ENCODE measurements around the gene ESR1. TPM values are rescaled to one million over a fixed set of nuclear protein-coding genes. Genes with fewer than 3 reads are reported as not detected.

ESR1 gene
- total and polyA plus RNA-seq, 4 experiments from 2014 or later = 0.67 to 6.8 (median 2.4) TPM

- peaks cover 0 to 9% (median 2%) of the 10 kb centered on the region in 4 donors for H3K4me1 Mint-ChIP-seq
- intact Hi-C loops (cut with micrococcal nuclease) = no loop called here
- DNase-seq = no peak
- peaks cover 40 to 44% of the 10 kb centered on the region in 2 donors for H3K36me3 Mint-ChIP-seq
- H3K9me3 Mint-ChIP-seq = peaks cover 0 to 4% (median 0%) of the 10 kb centered on the region in 8 donors
- Histone ChIP-seq H3K4me1 (ENCODE audit: insufficient read depth, low read length) (no peaks in the 10 kb centered on the region), H3K9me3 (ENCODE audit: control insufficient read depth in 1 of 2, low read length in 2 of 2) (no peaks in the 10 kb centered on the region), H3K27ac (ENCODE audit: low read depth, low read length) (no peak overlapping the region), H3K27me3 (ENCODE audit: insufficient read depth, low read length) (no peaks in the 10 kb centered on the region), H3K36me3 (ENCODE audit: insufficient read depth, low read length) (peaks cover 36% of the 10 kb centered on the region), H3K4me3 (ENCODE audit: low read length in 2 of 2) (no peak overlapping the region)
- H3K4me3 Mint-ChIP-seq = no peak overlapping the region
- ChIA-PET CTCF (ENCODE audit: partially characterized antibody) (interaction anchor here (1.2 kb wide), 1 partner anchor 19 kb away, joined by 3 read pairs; no protein-coding TSS in a partner anchor), POLR2A (ENCODE audit: partially characterized antibody) (interaction anchor here (0.9 to 2.1 kb wide), 3 partner anchors 67 to 428 kb away, joined by 3 to 5 read pairs (median 3); no protein-coding TSS in a partner anchor)
- peak overlapping the region in 2 of 7 donors; percentile 1 to 71 for H3K27ac Mint-ChIP-seq
- no peaks in the 10 kb centered on the region for H3K27me3 Mint-ChIP-seq
Observed at GRCh38 chr6:152118224-152118623, 310.7 kb downstream of the ESR1 start.

GRCh38 chr6:152118678-152119077 lies 311.2 kb downstream of the ESR1 start:
- intact Hi-C loops (cut with micrococcal nuclease) = no loop called here
- Histone ChIP-seq H3K27me3 (ENCODE audit: insufficient read depth, low read length) (no peaks in the 10 kb centered on the region), H3K9me3 (ENCODE audit: control insufficient read depth in 1 of 2, low read length in 2 of 2) (no peaks in the 10 kb centered on the region), H3K4me3 (ENCODE audit: low read length in 2 of 2) (no peak overlapping the region), H3K36me3 (ENCODE audit: insufficient read depth, low read length) (peaks cover 41% of the 10 kb centered on the region), H3K27ac (ENCODE audit: low read depth, low read length) (no peak overlapping the region), H3K4me1 (ENCODE audit: insufficient read depth, low read length) (no peaks in the 10 kb centered on the region)
- Mint-ChIP-seq H3K27me3 (no peaks in the 10 kb centered on the region), H3K4me1 (peaks cover 0 to 9% (median 2%) of the 10 kb centered on the region in 4 donors), H3K4me3 (no peak overlapping the region), H3K27ac (peak overlapping the region in 1 of 7 donors; percentile 32), H3K36me3 (peaks cover 43 to 49% of the 10 kb centered on the region in 2 donors), H3K9me3 (peaks cover 0 to 4% (median 0%) of the 10 kb centered on the region in 8 donors)
- no peak for DNase-seq
- ChIA-PET CTCF (ENCODE audit: partially characterized antibody) (no interaction called here), POLR2A (ENCODE audit: partially characterized antibody) (interaction anchor here (1.3 to 2.1 kb wide), 2 partner anchors 66 to 428 kb away, joined by 3 to 5 read pairs; no protein-coding TSS in a partner anchor)

GRCh38 chr6:152119831-152120230 lies 312.3 kb downstream of the ESR1 start:
- ChIA-PET CTCF (ENCODE audit: partially characterized antibody) (no interaction called here), POLR2A (ENCODE audit: partially characterized antibody) (no interaction called here)
- H3K4me3 ChIP-seq (ENCODE audit: low read length in 2 of 2) = no peak overlapping the region
- H3K36me3 ChIP-seq (ENCODE audit: insufficient read depth, low read length) = peaks cover 47% of the 10 kb centered on the region
- no peak overlapping the region for H3K27ac ChIP-seq (ENCODE audit: low read depth, low read length)
- H3K27me3 ChIP-seq (ENCODE audit: insufficient read depth, low read length) = no peaks in the 10 kb centered on the region
- no peaks in the 10 kb centered on the region for H3K4me1 ChIP-seq (ENCODE audit: insufficient read depth, low read length)
- Mint-ChIP-seq H3K4me1 (peaks cover 0 to 9% (median 3%) of the 10 kb centered on the region in 4 donors), H3K4me3 (no peak overlapping the region), H3K27me3 (no peaks in the 10 kb centered on the region), H3K27ac (peak overlapping the region in 3 of 7 donors; percentile 13 to 45 (median 41)), H3K36me3 (peaks cover 49 to 60% of the 10 kb centered on the region in 2 donors), H3K9me3 (peaks cover 0 to 4% (median 0%) of the 10 kb centered on the region in 8 donors)
- no peaks in the 10 kb centered on the region for H3K9me3 ChIP-seq (ENCODE audit: control insufficient read depth in 1 of 2, low read length in 2 of 2)
- intact Hi-C loops (cut with micrococcal nuclease) = no loop called here
- no peak for DNase-seq

- Histone ChIP-seq H3K27ac (ENCODE audit: low read depth, low read length) (no peak overlapping the region), H3K9me3 (ENCODE audit: control insufficient read depth in 1 of 2, low read length in 2 of 2) (no peaks in the 10 kb centered on the region), H3K4me1 (ENCODE audit: insufficient read depth, low read length) (no peaks in the 10 kb centered on the region), H3K27me3 (ENCODE audit: insufficient read depth, low read length) (no peaks in the 10 kb centered on the region), H3K36me3 (ENCODE audit: insufficient read depth, low read length) (peaks cover 55% of the 10 kb centered on the region), H3K4me3 (ENCODE audit: low read length in 2 of 2) (no peak overlapping the region)
- Mint-ChIP-seq H3K4me1 (peaks cover 0 to 9% (median 3%) of the 10 kb centered on the region in 4 donors), H3K27me3 (no peaks in the 10 kb centered on the region), H3K4me3 (no peak overlapping the region), H3K36me3 (peaks cover 54 to 80% of the 10 kb centered on the region in 2 donors), H3K27ac (peak overlapping the region in 1 of 7 donors; percentile 22), H3K9me3 (peaks cover 0 to 4% (median 0%) of the 10 kb centered on the region in 8 donors)
- intact Hi-C loops (cut with micrococcal nuclease) = no loop called here
- no peak for DNase-seq
- POLR2A ChIA-PET (ENCODE audit: partially characterized antibody) = no interaction called here
- CTCF ChIA-PET (ENCODE audit: partially characterized antibody) = interaction anchor here (0.8 to 1.5 kb wide), 3 partner anchors 357 to 431 kb away, joined by 3 to 5 read pairs (median 3); no protein-coding TSS in a partner anchor
Observed at GRCh38 chr6:152121910-152122309, 314.4 kb downstream of the ESR1 start.

- Histone ChIP-seq H3K4me3 (ENCODE audit: low read length in 2 of 2) (no peak overlapping the region), H3K36me3 (ENCODE audit: insufficient read depth, low read length) (peaks cover 57% of the 10 kb centered on the region), H3K27ac (ENCODE audit: low read depth, low read length) (no peak overlapping the region), H3K9me3 (ENCODE audit: control insufficient read depth in 1 of 2, low read length in 2 of 2) (no peaks in the 10 kb centered on the region), H3K4me1 (ENCODE audit: insufficient read depth, low read length) (no peaks in the 10 kb centered on the region), H3K27me3 (ENCODE audit: insufficient read depth, low read length) (no peaks in the 10 kb centered on the region)
- ChIA-PET POLR2A (ENCODE audit: partially characterized antibody) (interaction anchor here (0.8 kb wide), 1 partner anchor 9 kb away, joined by 3 read pairs; no protein-coding TSS in a partner anchor), CTCF (ENCODE audit: partially characterized antibody) (interaction anchor here (0.8 kb wide), 1 partner anchor 357 kb away, joined by 3 read pairs; no protein-coding TSS in a partner anchor)
- intact Hi-C loops (cut with micrococcal nuclease) = no loop called here
- H3K4me3 Mint-ChIP-seq = no peak overlapping the region
- no peaks in the 10 kb centered on the region for H3K27me3 Mint-ChIP-seq
- H3K36me3 Mint-ChIP-seq = peaks cover 55 to 85% of the 10 kb centered on the region in 2 donors
- peaks cover 0 to 8% (median 3%) of the 10 kb centered on the region in 4 donors for H3K4me1 Mint-ChIP-seq
- H3K9me3 Mint-ChIP-seq = peaks cover 0 to 4% (median 0%) of the 10 kb centered on the region in 8 donors
- peak overlapping the region in 2 of 7 donors; percentile 17 to 22 for H3K27ac Mint-ChIP-seq
- no peak for DNase-seq
Observed at GRCh38 chr6:152122434-152122833, 315.0 kb downstream of the ESR1 start.

GRCh38 chr6:152123076-152123475 lies 315.6 kb downstream of the ESR1 start:
- Histone ChIP-seq H3K27me3 (ENCODE audit: insufficient read depth, low read length) (no peaks in the 10 kb centered on the region), H3K36me3 (ENCODE audit: insufficient read depth, low read length) (peaks cover 62% of the 10 kb centered on the region), H3K9me3 (ENCODE audit: control insufficient read depth in 1 of 2, low read length in 2 of 2) (no peaks in the 10 kb centered on the region), H3K27ac (ENCODE audit: low read depth, low read length) (no peak overlapping the region), H3K4me3 (ENCODE audit: low read length in 2 of 2) (no peak overlapping the region), H3K4me1 (ENCODE audit: insufficient read depth, low read length) (no peaks in the 10 kb centered on the region)
- H3K36me3 Mint-ChIP-seq = peaks cover 61 to 91% of the 10 kb centered on the region in 2 donors
- CTCF ChIA-PET (ENCODE audit: partially characterized antibody) = interaction anchor here (3.4 kb wide), 1 partner anchor 432 kb away, joined by 54 read pairs; no protein-coding TSS in a partner anchor
- POLR2A ChIA-PET (ENCODE audit: partially characterized antibody) = interaction anchor here (0.8 kb wide), 1 partner anchor 8 kb away, joined by 3 read pairs; no protein-coding TSS in a partner anchor
- peaks cover 0 to 3% (median 0%) of the 10 kb centered on the region in 8 donors for H3K9me3 Mint-ChIP-seq
- no peak overlapping the region for H3K4me3 Mint-ChIP-seq
- no peaks in the 10 kb centered on the region for H3K27me3 Mint-ChIP-seq
- no peak for DNase-seq
- intact Hi-C loops (cut with micrococcal nuclease) = no loop called here
- no peak overlapping the region for H3K27ac Mint-ChIP-seq
- H3K4me1 Mint-ChIP-seq = peaks cover 0 to 4% (median under 1%) of the 10 kb centered on the region in 4 donors

GRCh38 chr6:152124429-152125074 lies 317.1 kb downstream of the ESR1 start:
- Histone ChIP-seq H3K9me3 (ENCODE audit: control insufficient read depth in 1 of 2, low read length in 2 of 2) (no peaks in the 10 kb centered on the region), H3K27ac (ENCODE audit: low read depth, low read length) (no peak overlapping the region), H3K36me3 (ENCODE audit: insufficient read depth, low read length) (peaks cover 74% of the 10 kb centered on the region), H3K4me3 (ENCODE audit: low read length in 2 of 2) (no peak overlapping the region), H3K4me1 (ENCODE audit: insufficient read depth, low read length) (no peaks in the 10 kb centered on the region), H3K27me3 (ENCODE audit: insufficient read depth, low read length) (no peaks in the 10 kb centered on the region)
- CTCF ChIA-PET (ENCODE audit: partially characterized antibody) = interaction anchor here (0.7 to 3.4 kb wide), 16 partner anchors 9 to 683 kb away, joined by 3 to 54 read pairs (median 5); no protein-coding TSS in a partner anchor
- Mint-ChIP-seq H3K4me3 (no peak overlapping the region), H3K9me3 (no peaks in the 10 kb centered on the region), H3K27ac (peak overlapping the region in 4 of 7 donors; percentile 22 to 67 (median 52)), H3K27me3 (no peaks in the 10 kb centered on the region), H3K36me3 (peaks cover 68 to 97% of the 10 kb centered on the region in 2 donors), H3K4me1 (peaks cover 0 to 2% (median 0%) of the 10 kb centered on the region in 4 donors)
- peak in 4 of 5 donors; percentile 18 to 35 (median 29) for DNase-seq
- intact Hi-C loops (cut with micrococcal nuclease) = loop anchor here (1.0 kb wide), 2 partner anchors 359 to 434 kb away; no protein-coding TSS in a partner anchor
- POLR2A ChIA-PET (ENCODE audit: partially characterized antibody) = interaction anchor here (0.7 to 0.9 kb wide), 2 partner anchors 434 to 436 kb away, joined by 3 to 4 read pairs; no protein-coding TSS in a partner anchor
